ENCODE measurements around the gene FARS2. TPM values are rescaled to one million over a fixed set of nuclear protein-coding genes. Genes with fewer than 3 reads are reported as not detected.

Gene FARS2
- total and polyA plus RNA-seq, 4 donors = 6.3 to 14.2 (median 10.5) TPM

GRCh38 chr6:5670381-5670780 lies 409.1 kb downstream of the FARS2 start:
- H3K36me3 ChIP-seq (ENCODE audit: control insufficient read depth in 1 of 2, insufficient read depth in 2 of 2, low read length in 1 of 2) = no peaks in the 10 kb centered on the region
- no peaks in the 10 kb centered on the region for H3K27me3 ChIP-seq (ENCODE audit: control insufficient read depth in 1 of 2, insufficient read depth in 2 of 2, low read length in 1 of 2)
- no peaks in the 10 kb centered on the region for H3K4me1 ChIP-seq (ENCODE audit: control insufficient read depth in 1 of 2, insufficient read depth in 2 of 2, low read length in 2 of 2)
- no peak overlapping the region for H3K4me3 ChIP-seq (ENCODE audit: low read length in 2 of 2)
- intact Hi-C loops (cut with DNase I) = loop anchor here (5.0 kb wide), 1 partner anchor 92 kb away; no protein-coding TSS in a partner anchor
- no peak for DNase-seq
- no peak overlapping the region for H3K27ac ChIP-seq (ENCODE audit: low read depth in 1 of 2, low read length in 2 of 2)
- 88 to 92% methylated on average over 2 of the region's 2 CpGs for WGBS, 2 donors
- no peaks in the 10 kb centered on the region for H3K9me3 ChIP-seq (ENCODE audit: control insufficient read depth, low read length)
- ATAC-seq (ENCODE audit: low FRiP score) = no peak

DNA sequence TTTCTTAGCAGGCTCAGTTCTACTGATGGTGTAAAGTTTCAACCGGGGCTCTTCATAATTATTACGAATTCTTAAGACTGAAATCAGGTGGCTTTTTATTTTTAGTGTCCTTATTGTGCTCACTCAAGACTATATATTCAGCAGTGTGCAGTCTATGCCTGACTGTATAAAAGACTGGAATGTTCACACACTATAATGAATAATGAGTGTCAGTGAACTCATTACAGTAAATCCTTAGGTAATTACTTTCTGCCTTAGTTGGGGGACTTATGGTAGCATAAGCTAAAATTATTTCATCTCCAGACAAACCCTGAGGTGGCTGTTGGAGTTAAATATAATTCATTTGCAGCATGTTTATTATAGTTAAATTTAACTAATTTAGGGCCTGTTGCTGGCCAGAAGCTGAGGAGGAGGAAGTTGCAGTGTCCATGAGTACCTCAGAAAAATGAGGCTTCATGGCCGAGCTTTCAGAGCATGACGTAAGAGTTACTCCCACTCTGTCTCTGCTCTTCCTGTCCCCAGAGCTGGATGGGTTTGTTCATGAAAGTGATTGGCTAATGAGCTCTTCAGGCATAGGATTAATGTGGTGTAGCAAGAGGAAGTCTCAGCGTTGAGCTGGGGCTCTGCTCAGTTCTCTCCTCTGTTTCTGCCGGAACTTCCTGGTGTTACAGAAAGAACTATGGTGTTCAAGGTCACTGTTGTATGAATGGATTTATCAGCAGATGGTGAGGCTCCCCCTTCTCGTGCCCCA lies 409.7 kb downstream of the FARS2 start:
- DNase-seq (peak in 1 of 2 donors; percentile 49), ATAC-seq (ENCODE audit: low FRiP score) (peak; percentile 43)
- Histone ChIP-seq H3K9me3 (ENCODE audit: control insufficient read depth, low read length) (no peaks in the 10 kb centered on the region), H3K27ac (ENCODE audit: low read depth in 1 of 2, low read length in 2 of 2) (no peak overlapping the region), H3K4me1 (ENCODE audit: control insufficient read depth in 1 of 2, insufficient read depth in 2 of 2, low read length in 2 of 2) (no peaks in the 10 kb centered on the region), H3K36me3 (ENCODE audit: control insufficient read depth in 1 of 2, insufficient read depth in 2 of 2, low read length in 1 of 2) (no peaks in the 10 kb centered on the region), H3K4me3 (ENCODE audit: low read length in 2 of 2) (no peak overlapping the region), H3K27me3 (ENCODE audit: control insufficient read depth in 1 of 2, insufficient read depth in 2 of 2, low read length in 1 of 2) (no peaks in the 10 kb centered on the region)
- 85 to 92% methylated on average over 7 of the region's 7 CpGs for WGBS, 2 donors
- intact Hi-C loops (cut with DNase I) = loop anchor here (5.0 kb wide), 1 partner anchor 91 kb away; no protein-coding TSS in a partner anchor

DNA sequence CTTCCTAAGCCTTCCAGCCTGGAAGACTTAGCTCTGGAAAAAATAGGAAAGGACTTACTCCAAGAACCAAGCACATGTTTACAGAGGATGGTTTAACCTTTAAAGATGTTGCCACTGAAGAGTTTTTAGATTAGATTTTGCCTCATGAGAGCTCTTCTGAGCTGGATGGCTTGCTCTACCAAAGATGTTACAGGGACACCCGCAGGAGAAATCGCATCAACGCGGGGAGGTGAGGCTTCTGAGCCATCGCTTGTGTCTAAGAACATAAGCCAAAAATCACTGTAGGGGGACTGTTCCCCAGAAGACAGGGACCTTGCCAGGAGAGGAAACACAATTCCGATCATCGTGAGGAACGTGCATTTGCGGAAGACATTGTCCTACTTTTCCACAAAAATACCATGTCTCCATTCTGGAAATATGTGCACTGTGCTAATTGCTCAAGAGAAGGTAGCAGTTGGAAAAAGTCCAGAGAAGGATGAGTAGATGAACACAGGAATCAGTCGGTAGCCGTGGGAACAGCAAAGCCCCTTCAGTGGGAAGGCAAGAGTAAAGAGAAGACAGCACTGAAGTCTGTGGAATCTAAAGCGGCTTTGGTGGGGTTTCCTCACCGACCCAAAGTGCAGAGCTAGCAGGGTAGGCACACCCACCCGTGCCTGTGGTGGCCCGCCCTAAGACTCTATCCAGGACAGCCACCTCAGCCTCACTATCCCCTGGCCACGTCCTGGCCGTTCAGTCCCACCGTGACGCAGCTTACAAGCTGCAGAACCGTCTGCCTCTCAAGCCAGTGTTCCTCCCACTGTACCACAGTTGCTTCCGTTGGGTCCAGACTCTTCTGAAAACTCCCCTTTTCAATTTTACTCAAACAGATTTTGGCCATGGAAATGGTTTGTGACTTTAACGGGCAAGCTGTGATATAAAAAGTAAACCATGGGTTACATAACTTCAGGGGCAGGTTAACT lies 410.6 kb downstream of the FARS2 start:
- Histone ChIP-seq H3K4me1 (ENCODE audit: control insufficient read depth in 1 of 2, insufficient read depth in 2 of 2, low read length in 2 of 2) (no peaks in the 10 kb centered on the region), H3K27me3 (ENCODE audit: control insufficient read depth in 1 of 2, insufficient read depth in 2 of 2, low read length in 1 of 2) (no peaks in the 10 kb centered on the region), H3K36me3 (ENCODE audit: control insufficient read depth in 1 of 2, insufficient read depth in 2 of 2, low read length in 1 of 2) (no peaks in the 10 kb centered on the region), H3K4me3 (ENCODE audit: low read length in 2 of 2) (no peak overlapping the region), H3K27ac (ENCODE audit: low read depth in 1 of 2, low read length in 2 of 2) (peak overlapping the region in 1 of 2 donors; percentile 72), H3K9me3 (ENCODE audit: control insufficient read depth, low read length) (no peaks in the 10 kb centered on the region)
- intact Hi-C loops (cut with DNase I) = loop anchor here (5.0 kb wide), 1 partner anchor 90 kb away; no protein-coding TSS in a partner anchor
- ATAC-seq (ENCODE audit: low FRiP score) (peak; percentile 77), DNase-seq (peak in 1 of 2 donors; percentile 56)
- WGBS, 2 donors = 58 to 59% methylated on average over 22 of the region's 22 CpGs

GRCh38 chr6:5672581-5673011 lies 411.3 kb downstream of the FARS2 start:
- ATAC-seq (ENCODE audit: low FRiP score) (peak; percentile 88), DNase-seq (peak in 1 of 2 donors; percentile 60)
- WGBS, 2 donors = 0 to 5% methylated on average over 3 of the region's 3 CpGs
- peak overlapping the region in 1 of 2 donors; percentile 34 for H3K27ac ChIP-seq (ENCODE audit: low read depth in 1 of 2, low read length in 2 of 2)
- H3K27me3 ChIP-seq (ENCODE audit: control insufficient read depth in 1 of 2, insufficient read depth in 2 of 2, low read length in 1 of 2) = no peaks in the 10 kb centered on the region
- intact Hi-C loops (cut with DNase I) = loop anchor here (5.0 kb wide), 1 partner anchor 90 kb away; no protein-coding TSS in a partner anchor
- H3K9me3 ChIP-seq (ENCODE audit: control insufficient read depth, low read length) = no peaks in the 10 kb centered on the region
- H3K4me1 ChIP-seq (ENCODE audit: control insufficient read depth in 1 of 2, insufficient read depth in 2 of 2, low read length in 2 of 2) = no peaks in the 10 kb centered on the region
- H3K36me3 ChIP-seq (ENCODE audit: control insufficient read depth in 1 of 2, insufficient read depth in 2 of 2, low read length in 1 of 2) = no peaks in the 10 kb centered on the region
- H3K4me3 ChIP-seq (ENCODE audit: low read length in 2 of 2) = no peak overlapping the region

DNA sequence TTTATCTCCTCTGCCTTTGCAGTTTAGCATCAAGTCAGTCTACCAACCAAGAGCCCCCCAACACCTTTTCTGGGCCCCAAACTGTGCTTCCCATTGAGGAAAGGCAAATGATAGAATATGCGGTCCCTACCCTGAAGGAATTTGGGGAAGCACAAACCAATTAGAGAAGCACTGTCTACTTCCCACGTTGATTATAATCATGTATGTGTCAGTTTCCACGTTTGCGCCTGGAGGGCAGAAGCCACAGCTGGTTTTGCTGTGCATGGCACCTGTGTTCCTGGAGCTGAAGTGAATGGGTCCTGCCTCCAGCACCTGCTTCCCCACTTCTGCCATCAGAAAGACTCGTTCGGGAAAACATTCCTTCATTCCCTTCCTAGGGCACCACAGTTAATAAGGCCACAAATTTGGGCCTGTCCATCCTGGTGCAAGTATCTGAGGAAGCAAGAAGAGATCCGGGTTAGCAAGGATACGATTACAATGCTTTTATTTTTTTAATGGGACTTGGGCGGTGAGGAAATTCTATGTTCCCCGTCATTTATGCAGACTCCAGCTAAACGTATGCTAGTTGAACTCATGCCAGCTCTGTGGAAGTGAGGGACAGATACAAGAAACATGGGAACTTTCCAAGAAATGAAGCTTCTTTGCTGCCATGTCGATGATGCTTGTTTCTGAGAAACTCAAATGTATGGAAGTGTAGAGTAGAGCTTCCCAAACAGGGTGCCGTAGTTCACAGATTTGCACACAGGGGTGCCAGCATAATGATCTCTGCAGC lies 411.9 kb downstream of the FARS2 start:
- Histone ChIP-seq H3K4me1 (ENCODE audit: control insufficient read depth in 1 of 2, insufficient read depth in 2 of 2, low read length in 2 of 2) (no peaks in the 10 kb centered on the region), H3K36me3 (ENCODE audit: control insufficient read depth in 1 of 2, insufficient read depth in 2 of 2, low read length in 1 of 2) (no peaks in the 10 kb centered on the region), H3K4me3 (ENCODE audit: low read length in 2 of 2) (no peak overlapping the region), H3K27ac (ENCODE audit: low read depth in 1 of 2, low read length in 2 of 2) (peak overlapping the region in 1 of 2 donors; percentile 34), H3K9me3 (ENCODE audit: control insufficient read depth, low read length) (no peaks in the 10 kb centered on the region), H3K27me3 (ENCODE audit: control insufficient read depth in 1 of 2, insufficient read depth in 2 of 2, low read length in 1 of 2) (no peaks in the 10 kb centered on the region)
- DNase-seq (no peak), ATAC-seq (ENCODE audit: low FRiP score) (no peak)
- 89 to 93% methylated on average over 13 of the region's 13 CpGs for WGBS, 2 donors
- intact Hi-C loops (cut with DNase I) = loop anchor here (5.0 kb wide), 1 partner anchor 89 kb away; no protein-coding TSS in a partner anchor

DNA sequence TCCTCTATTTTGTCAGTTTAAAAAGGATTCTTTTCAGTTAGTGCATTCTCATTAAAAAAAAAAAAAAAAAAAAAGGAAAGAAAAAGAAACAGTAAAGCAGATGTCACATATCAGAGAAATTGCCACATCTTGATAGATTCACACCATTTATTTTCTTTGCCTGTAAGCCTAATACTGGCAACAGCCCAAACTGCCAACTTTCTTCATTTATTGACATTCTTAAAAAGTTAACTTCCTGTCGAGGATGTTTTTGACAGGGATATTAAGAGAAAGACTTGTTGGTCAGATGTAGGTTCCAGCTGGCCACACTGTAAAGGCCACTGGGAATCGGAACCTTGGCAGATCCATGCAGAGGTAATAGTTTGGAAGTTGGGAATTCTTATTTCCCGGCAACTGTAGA lies 412.8 kb downstream of the FARS2 start:
- Histone ChIP-seq H3K4me3 (ENCODE audit: low read length in 2 of 2) (no peak overlapping the region), H3K4me1 (ENCODE audit: control insufficient read depth in 1 of 2, insufficient read depth in 2 of 2, low read length in 2 of 2) (no peaks in the 10 kb centered on the region), H3K9me3 (ENCODE audit: control insufficient read depth, low read length) (no peaks in the 10 kb centered on the region), H3K27ac (ENCODE audit: low read depth in 1 of 2, low read length in 2 of 2) (no peak overlapping the region), H3K27me3 (ENCODE audit: control insufficient read depth in 1 of 2, insufficient read depth in 2 of 2, low read length in 1 of 2) (no peaks in the 10 kb centered on the region), H3K36me3 (ENCODE audit: control insufficient read depth in 1 of 2, insufficient read depth in 2 of 2, low read length in 1 of 2) (no peaks in the 10 kb centered on the region)
- intact Hi-C loops (cut with DNase I) = loop anchor here (5.0 kb wide), 1 partner anchor 88 kb away; no protein-coding TSS in a partner anchor
- ATAC-seq (ENCODE audit: low FRiP score) = no peak
- no peak for DNase-seq
- 55 to 73% methylated on average over 3 of the region's 3 CpGs for WGBS, 2 donors

DNA sequence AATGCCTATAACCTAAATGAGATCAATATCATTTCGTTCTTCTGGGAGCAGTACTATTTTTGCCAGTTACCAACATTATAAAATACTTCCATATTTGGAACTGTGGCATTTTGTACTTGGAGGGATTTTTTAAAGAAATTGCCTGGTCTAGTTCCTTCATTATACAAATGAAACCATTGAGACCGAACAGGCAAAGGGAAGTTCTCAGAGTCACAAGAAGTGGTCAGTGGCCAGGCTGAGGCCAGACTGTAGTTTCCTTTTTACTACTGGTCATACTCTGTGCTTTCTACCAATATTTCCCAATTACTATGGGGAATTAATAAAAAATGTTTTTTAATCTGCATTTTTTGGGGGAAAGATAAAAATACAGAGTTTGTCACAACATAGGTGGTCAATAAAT lies 413.4 kb downstream of the FARS2 start:
- Histone ChIP-seq H3K27me3 (ENCODE audit: control insufficient read depth in 1 of 2, insufficient read depth in 2 of 2, low read length in 1 of 2) (no peaks in the 10 kb centered on the region), H3K4me1 (ENCODE audit: control insufficient read depth in 1 of 2, insufficient read depth in 2 of 2, low read length in 2 of 2) (no peaks in the 10 kb centered on the region), H3K4me3 (ENCODE audit: low read length in 2 of 2) (no peak overlapping the region), H3K27ac (ENCODE audit: low read depth in 1 of 2, low read length in 2 of 2) (no peak overlapping the region), H3K9me3 (ENCODE audit: control insufficient read depth, low read length) (no peaks in the 10 kb centered on the region), H3K36me3 (ENCODE audit: control insufficient read depth in 1 of 2, insufficient read depth in 2 of 2, low read length in 1 of 2) (no peaks in the 10 kb centered on the region)
- intact Hi-C loops (cut with DNase I) = loop anchor here (5.0 kb wide), 1 partner anchor 88 kb away; no protein-coding TSS in a partner anchor
- ATAC-seq (ENCODE audit: low FRiP score) (no peak), DNase-seq (no peak)
- WGBS, 2 donors = 64 to 68% methylated on average over 2 of the region's 2 CpGs

DNA sequence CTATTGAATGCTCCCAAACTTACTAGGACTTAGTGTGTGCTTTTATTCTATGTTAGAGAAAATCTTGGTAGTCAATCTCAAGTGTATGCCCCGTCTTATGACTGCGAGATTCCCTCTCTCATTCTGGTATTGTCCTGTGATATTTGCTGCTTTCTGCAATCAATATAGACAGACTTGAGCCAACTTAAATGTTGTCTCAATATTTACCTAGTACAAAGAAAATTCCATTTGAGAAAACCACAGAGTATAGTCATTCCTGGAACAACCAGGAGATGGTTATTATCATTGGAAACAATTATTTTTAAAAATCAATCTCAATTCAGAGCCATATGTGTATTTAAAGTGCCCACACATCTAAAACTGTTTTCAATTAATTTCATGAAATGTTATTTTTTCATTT lies 415.4 kb downstream of the FARS2 start:
- Histone ChIP-seq H3K36me3 (ENCODE audit: control insufficient read depth in 1 of 2, insufficient read depth in 2 of 2, low read length in 1 of 2) (no peaks in the 10 kb centered on the region), H3K4me3 (ENCODE audit: low read length in 2 of 2) (no peak overlapping the region), H3K9me3 (ENCODE audit: control insufficient read depth, low read length) (no peaks in the 10 kb centered on the region), H3K27ac (ENCODE audit: low read depth in 1 of 2, low read length in 2 of 2) (no peak overlapping the region), H3K27me3 (ENCODE audit: control insufficient read depth in 1 of 2, insufficient read depth in 2 of 2, low read length in 1 of 2) (no peaks in the 10 kb centered on the region), H3K4me1 (ENCODE audit: control insufficient read depth in 1 of 2, insufficient read depth in 2 of 2, low read length in 2 of 2) (no peaks in the 10 kb centered on the region)
- WGBS, 2 donors = 97% methylated on average over 2 of the region's 2 CpGs
- no peak for DNase-seq
- ATAC-seq (ENCODE audit: low FRiP score) = no peak
- intact Hi-C loops (cut with DNase I) = no loop called here
